Myocyte (in vitro differentiated cells): ENCODE measurements around the gene HTATSF1. TPM values are rescaled to one million over a fixed set of nuclear protein-coding genes. Genes with fewer than 3 reads are reported as not detected.

Source experiments
- DNase-seq: peaks from one replicate; pipeline ENCODE4 v3.0.0-alpha.2; 2012; ENCODE audit warnings: low read depth
- polyA plus RNA-seq: library from polyadenylated mRNA; unstranded; fragments of >200 nt; gene quantifications from one replicate; pipeline ENCODE4 v1.2.1, GENCODE V29; 2012; ENCODE audit warnings: missing spikeins
- total RNA-seq: library from RNA; depleted of rRNA; stranded (reverse); fragments of >200 nt; gene quantifications from 2 replicates; pipeline ENCODE4 v1.2.3, GENCODE V29; 2014

The HTATSF1 gene, protein sequence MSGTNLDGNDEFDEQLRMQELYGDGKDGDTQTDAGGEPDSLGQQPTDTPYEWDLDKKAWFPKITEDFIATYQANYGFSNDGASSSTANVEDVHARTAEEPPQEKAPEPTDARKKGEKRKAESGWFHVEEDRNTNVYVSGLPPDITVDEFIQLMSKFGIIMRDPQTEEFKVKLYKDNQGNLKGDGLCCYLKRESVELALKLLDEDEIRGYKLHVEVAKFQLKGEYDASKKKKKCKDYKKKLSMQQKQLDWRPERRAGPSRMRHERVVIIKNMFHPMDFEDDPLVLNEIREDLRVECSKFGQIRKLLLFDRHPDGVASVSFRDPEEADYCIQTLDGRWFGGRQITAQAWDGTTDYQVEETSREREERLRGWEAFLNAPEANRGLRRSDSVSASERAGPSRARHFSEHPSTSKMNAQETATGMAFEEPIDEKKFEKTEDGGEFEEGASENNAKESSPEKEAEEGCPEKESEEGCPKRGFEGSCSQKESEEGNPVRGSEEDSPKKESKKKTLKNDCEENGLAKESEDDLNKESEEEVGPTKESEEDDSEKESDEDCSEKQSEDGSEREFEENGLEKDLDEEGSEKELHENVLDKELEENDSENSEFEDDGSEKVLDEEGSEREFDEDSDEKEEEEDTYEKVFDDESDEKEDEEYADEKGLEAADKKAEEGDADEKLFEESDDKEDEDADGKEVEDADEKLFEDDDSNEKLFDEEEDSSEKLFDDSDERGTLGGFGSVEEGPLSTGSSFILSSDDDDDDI
- 95.3 and 101 TPM in 2 replicates for total RNA-seq
- 31.5 TPM for polyA plus RNA-seq

DNA sequence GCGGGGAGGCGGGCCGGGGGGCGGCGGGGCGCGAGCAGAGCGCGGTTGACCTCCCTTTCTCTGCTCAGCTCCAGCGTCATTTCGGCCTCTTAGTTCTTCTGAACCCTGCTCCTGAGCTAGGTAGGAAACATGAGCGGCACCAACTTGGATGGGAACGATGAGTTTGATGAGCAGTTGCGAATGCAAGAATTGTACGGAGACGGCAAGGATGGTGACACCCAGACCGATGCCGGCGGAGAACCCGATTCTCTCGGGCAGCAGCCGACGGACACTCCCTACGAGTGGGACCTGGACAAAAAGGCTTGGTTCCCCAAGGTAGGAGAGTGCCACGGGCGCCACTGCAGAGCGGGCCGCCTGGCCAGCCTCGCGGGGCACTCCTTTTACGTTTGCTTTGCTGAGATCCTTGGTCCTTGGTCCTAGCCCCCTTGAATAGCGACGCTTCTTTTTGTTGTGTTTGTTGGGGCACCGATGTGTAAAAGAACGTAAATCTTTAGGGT lies at the start of gene HTATSF1:
TSS of gene HTATSF1 (plus strand) at position 37 of the 497 bp plus-strand sequence. CDS start at position 130, 93 bp downstream.
- no peak for DNase-seq

GRCh38 chrX:136447968-136448367 lies 49.4 kb upstream of the HTATSF1 start:
- no peak for DNase-seq

GRCh38 chrX:136450050-136450830 lies 47.2 kb upstream of the HTATSF1 start:
- DNase-seq: no peak

DNA sequence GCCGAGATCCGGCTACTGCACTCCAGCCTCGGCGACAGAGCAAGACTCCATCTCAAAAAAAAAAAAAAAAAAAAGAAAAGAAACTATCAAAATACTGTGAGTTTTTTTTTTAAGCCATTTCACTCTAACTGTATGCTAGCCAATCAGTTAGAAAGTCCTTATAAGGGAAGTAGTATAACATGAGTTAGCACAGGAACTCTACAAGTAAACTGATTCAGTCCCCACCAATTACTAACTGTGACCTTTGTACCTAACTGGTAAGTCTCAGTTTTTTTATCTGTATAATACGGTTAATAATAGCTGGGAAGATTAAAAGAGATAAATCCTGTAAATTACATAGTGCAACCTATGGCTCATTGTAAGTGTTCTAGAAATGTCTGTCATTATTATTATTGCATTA lies 44.8 kb upstream of the HTATSF1 start:
- DNase-seq: no peak

GRCh38 chrX:136453114-136453513 lies 44.3 kb upstream of the HTATSF1 start:
- no peak for DNase-seq

DNA sequence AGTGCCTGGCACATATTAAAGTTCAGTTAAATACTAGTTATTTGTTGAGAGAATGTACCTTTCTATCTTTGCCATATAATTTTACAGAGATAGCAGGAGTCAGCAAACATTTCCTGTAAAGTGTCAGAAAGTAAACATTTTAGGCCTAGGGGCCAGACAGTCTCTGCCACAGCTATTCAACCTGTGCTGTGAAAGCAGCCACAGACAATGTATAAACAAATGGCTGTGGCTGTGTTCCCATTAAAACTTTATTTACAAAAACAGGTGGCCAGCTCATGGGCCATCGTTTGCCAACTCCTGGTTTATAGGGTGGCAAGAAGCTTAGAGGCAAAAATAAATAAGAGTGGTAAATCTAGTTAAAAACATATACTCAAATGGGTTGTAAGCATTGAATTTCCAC lies 43.6 kb upstream of the HTATSF1 start:
- no peak for DNase-seq

GRCh38 chrX:136456133-136456532 lies 41.3 kb upstream of the HTATSF1 start:
- no peak for DNase-seq

DNA sequence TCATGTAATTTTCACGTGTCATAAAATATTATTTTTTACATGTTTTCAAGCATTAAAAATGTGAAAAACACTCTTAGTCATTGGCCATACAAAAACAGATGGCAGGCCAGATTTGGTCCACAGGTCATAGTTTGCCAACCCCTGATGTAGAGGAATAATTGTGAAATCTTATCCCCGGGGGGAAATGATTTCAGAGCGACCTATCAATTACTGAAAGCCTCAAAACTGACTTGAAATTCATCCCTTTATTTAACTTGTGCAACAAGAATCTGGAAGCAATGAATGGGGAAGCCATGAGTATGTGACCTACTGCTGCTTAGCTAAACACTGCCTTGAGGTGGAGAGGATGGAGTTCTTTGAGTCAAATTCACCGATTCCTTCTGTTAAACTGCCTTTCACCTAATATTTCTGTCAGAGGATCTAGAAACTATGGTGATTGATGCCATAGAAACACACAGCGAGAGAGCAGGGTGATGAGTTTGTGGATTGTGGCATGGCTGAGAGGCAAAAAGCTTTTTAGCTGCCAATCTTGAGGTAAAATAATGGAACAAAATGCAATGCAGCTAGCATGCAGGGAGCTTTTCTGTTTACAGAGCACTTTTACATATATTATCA lies 40.0 kb upstream of the HTATSF1 start:
- DNase-seq: no peak

- DNase-seq: no peak
Measured at GRCh38 chrX:136464589-136464988, 32.8 kb upstream of the HTATSF1 start.

DNA sequence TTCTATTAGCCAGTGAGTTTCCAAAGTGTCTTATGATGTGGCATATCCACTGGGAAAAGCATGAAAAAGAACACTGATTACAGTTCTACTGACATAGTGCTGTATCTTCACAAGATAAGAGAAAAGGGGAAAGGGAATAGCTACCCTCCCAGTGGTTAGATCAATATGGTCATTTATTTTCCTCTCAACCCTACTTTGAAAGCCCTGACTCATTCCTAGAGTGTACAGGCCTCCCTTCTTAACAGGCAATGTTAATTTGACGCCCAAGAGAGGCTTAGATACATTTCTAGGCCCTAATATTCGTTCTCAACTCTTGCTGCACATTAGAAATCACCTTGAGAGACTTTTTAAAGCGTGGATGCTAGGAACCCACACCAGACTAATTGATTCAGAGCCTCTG lies 30.1 kb upstream of the HTATSF1 start:
- no peak for DNase-seq

DNA sequence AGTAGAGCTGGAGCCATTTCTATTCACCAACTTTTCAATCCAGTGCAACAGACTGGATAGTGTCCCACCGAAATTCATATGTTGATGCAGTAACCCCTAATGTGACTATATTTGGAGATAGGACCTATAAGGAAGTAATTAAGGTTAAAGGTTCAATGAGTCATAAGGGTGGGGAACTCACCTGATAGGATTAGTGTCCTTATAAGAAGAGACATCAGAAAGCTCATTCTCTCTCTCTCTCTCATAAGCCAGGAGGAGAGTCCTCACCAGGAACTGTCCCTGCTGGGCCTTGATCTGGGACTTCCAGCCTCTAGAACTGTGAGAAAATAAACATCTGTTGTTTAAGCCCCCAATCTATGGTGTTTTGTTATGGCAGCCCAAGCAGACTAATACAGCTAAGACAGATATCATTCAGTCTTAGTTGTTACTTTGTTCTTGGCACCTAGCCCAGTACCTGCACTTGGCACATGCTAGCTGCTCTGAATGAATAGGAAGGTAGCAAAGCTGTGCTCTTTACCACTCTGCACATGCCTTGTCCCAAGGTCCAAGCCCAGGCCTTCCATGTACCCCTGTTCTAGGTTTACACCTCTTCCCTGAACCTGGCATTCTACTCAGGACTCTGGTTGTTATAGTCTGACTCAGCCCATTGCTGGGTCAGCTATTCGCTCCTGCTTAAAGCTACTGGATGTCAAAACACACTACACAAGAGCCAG lies 28.8 kb upstream of the HTATSF1 start:
- DNase-seq: no peak

GRCh38 chrX:136473663-136474062 lies 23.7 kb upstream of the HTATSF1 start:
- DNase-seq: no peak

DNA sequence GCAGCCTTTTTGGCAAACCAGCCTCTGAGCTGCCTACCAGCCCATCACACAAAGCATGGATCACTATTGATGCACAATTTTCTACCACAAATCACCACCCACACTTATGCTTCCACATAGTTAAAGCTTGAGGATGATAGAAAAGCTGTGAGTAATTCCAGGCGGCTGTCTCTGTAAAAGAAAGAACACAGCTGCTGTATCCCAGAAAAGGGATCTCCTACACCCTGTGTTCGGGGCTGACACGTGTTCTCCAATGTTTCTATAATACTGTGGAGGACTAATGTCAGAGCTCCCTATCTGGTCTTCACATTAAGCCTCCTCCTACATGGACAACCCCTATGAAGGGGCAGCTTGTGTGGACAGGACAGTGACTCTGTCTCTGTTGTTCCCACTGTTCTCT lies 22.2 kb upstream of the HTATSF1 start:
- peak; percentile 7 for DNase-seq

- DNase-seq: no peak
Measured at GRCh38 chrX:136476501-136476900, 20.9 kb upstream of the HTATSF1 start.

GRCh38 chrX:136477026-136477425 lies 20.4 kb upstream of the HTATSF1 start:
- DNase-seq: no peak

- DNase-seq: no peak
Measured at GRCh38 chrX:136480383-136480782, 17.0 kb upstream of the HTATSF1 start.

DNA sequence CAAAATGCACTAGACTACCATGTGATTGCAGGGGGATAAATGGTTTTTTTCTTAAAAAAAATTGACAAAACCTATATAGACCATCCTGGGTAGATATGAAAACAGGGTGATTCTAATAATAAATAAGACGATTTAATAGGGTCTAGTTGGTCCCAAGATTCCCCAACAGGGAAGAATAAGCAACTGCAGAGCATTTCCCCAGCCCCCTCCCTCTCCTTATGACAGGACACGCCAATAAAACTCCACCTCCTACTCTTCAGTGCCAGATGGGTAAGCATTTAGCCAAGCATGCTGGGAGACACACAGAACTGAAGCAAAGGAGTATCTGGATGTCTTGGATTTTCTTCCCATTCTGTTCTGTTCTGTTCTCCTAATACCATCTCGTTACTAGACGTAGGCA lies 9.7 kb upstream of the HTATSF1 start, which contains the start of gene BRS3:
TSS of gene BRS3 (plus strand) at position 301 of the 400 bp plus-strand sequence. CDS start 168 bp downstream, outside the sequence.
- DNase-seq: no peak

DNA sequence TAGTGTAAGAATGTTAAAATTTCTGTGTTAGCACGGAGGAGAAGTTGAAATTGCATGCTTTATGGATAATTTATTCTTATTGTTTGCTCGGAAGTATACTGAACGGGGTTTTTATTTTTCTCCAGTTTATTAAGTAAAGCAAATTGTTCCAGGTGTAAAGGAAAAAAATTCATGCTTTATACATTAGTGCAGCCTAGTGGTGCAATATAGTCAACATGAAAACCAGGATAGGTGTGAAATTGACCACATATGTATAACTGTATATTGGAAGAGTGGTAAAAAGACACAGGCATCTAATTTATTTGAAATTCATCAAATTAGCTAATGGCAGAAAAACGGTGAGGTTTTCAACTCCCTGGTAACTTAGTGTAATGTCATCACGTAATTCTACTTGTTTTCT lies 8.7 kb upstream of the HTATSF1 start:
- no peak for DNase-seq

- DNase-seq: no peak
Measured at GRCh38 chrX:136491832-136492231, 5.6 kb upstream of the HTATSF1 start.

- no peak for DNase-seq
Measured at GRCh38 chrX:136493011-136493410, 4.4 kb upstream of the HTATSF1 start.
